ENCODE measurements around the gene SETD4.
"Not testable (repeated sequence)": the region's sequence is repeated elsewhere in the genome, so short reads cannot be mapped to it uniquely, and the experiment has no call there.

The SETD4 gene

DNA sequence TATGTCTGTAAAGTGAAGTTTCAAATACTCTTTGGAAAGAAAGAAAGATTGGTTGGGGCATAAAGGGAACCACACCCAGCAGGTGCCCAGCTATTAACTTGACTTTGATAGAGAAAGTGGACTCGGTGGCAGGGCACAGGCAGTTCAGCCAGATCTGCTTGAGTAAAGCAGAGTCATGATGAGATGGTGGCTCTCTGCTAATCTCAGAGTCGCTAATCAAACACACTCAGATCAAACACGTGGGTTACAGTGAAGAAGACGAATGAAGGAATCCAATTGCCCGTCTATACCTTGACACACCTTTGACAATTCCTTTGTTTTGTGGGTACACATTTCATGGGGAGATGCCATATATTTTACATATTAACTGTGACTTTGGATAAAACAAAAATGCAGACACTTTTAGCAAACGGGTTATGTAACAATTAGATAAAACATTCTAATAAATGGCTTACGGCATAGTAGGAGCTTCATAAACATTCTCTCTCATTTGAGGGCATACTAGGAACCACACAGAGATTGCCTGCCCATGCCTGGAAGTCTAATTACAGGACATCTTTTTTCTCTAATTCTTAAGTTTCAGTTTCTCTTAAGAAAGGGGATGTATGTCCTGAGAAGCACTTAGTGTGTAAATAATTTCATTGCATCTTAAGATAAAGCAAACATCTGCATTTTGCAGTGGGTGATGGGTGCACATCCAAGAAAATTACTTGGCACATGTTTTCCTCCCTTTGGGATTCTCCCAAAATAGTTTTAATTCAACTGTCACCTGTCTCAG lies 16.7 kb upstream of the SETD4 start:
- no peak for DNase-seq

DNA sequence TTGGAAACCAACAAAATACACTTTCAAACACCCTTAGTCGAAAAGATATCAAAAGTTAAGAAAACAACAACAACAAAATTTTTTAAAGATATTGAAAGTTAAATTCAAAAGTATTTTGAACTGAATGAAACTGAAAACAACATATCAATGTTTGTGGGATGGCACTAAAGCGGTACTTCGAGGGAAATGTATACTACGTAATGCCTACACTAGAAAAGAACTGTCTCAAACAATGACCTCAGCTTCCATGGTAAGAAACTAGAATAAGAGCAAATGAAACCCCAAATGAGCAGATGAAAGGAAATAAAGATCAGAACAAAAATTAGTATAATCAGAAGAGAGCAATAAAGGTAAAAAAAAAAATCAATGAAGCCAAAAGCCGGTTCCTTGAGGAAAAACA lies 15.6 kb upstream of the SETD4 start:
- no peak for DNase-seq

DNA sequence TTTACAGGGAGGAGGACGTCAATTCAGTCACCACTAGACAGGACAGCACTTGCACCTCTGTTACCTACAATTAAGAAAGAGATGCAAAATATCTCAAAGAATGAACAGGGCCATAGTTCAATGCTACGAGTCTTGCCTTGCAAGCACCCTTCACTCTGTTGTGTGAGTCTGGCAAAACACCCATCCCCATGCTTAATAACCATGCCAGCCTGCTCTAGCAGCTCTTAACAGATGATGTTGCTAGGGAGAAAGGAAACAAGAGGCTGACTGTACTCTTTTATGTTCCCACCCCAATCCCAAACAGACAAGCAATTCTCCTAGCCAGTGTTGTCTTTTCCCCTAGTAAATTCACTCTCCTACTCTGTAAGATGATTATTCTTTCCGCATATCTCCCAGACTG lies 14.8 kb upstream of the SETD4 start:
- DNase-seq = no peak

DNA sequence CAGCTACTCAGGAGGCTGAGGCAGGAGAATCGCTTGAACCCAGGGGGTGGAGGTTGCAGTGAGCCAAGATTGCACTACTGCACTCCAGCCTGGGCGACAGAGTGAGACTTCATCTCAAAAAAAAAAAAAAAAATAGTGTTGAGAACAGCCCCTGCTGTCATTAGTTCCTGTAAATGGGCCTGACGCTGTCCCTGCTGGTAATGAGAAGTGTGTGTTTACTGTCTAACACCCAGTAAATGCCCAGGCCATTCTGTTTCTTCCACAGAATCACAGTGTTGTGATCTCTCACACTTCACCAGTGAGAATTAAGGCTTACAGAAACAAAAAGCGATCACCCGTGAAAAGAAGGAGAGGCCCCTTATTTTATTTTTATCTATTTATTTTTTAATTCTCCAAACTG lies 13.6 kb upstream of the SETD4 start:
- DNase-seq = not testable (repeated sequence)

GRCh38 chr21:36073181-36073580 lies 12.9 kb upstream of the SETD4 start:
- DNase-seq = no peak

DNA sequence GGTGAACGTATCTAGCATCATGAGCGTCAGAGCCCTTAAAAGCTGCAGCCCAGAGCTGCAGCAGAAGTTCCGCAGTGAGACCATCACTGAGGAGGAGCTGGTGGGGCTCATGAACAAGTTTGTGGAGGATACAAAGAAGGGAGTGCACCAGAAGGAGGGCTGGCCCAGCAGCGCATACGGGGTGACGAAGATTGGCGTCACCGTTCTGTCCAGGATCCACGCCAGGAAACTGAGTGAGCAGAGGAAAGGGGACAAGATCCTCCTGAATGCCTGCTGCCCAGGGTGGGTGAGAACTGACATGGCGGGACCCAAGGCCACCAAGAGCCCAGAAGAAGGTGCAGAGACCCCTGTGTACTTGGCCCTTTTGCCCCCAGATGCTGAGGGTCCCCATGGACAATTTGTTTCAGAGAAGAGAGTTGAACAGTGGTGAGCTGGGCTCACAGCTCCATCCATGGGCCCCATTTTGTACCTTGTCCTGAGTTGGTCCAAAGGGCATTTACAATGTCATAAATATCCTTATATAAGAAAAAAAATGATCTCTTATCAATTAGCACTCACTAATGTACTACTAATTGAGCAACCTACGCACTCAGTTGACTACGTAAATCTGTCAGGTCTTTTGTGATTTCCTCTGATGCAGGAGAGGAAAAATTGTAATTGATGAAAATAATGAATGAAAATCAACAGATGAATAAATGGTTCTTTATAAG lies 12.3 kb upstream of the SETD4 start:
- no peak for DNase-seq

DNA sequence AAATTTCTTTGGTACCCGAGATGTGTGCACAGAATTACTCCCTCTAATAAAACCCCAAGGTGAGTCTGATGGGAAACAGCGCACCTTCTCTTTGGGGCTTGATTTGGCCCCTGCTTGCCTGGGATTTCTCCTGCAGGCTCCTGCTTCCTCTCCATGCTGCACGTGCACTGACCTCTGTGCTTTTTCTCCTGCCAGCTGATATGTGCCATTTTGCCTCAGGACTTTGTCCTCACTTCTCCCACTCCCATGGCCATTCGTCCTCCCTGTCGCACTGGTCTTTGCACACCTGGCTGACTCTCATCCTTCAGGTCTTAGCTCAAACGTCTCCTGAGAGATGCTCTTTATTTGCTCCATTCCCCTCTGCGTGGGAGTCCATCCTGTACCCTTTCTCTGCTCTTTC lies 10.7 kb upstream of the SETD4 start:
- DNase-seq = no peak

GRCh38 chr21:36069713-36070583 lies 9.6 kb upstream of the SETD4 start, which contains the start of gene CBR1:
Gene CBR1, plus strand, starts transcription at chr21:36070024. Its CDS starts 92 bp downstream, at chr21:36070116.
- peak; percentile 88 for DNase-seq

DNA sequence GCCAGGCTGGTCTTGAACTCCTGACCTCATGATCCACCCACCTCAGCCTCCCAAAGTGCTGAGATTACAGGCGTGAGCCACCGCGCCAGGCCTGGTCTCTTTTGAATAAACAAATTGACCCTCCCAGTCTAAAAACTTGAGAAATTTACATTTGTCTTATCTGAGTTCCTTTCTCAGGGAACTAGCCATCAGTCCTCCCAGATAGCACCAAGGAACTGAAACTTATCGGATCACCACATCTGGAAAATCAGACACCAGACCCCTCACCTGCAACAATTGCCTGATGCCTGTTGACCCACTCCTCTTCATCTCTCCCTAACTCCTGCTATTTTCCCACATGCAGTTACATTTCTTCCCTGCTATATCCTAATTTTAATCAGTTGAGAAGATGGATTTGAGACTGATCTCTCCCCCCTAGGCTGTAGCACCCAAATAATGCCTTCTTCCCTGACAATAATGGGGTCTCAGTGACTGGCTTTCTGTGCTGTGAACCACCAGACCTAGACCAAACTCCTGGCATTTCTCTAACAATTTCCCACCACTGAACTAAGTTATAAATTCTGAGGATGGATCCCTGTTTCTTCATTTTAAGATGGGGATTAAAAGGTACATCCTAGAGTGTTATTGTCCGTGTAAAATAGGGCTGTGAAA lies 8.5 kb upstream of the SETD4 start:
- no peak for DNase-seq

DNA sequence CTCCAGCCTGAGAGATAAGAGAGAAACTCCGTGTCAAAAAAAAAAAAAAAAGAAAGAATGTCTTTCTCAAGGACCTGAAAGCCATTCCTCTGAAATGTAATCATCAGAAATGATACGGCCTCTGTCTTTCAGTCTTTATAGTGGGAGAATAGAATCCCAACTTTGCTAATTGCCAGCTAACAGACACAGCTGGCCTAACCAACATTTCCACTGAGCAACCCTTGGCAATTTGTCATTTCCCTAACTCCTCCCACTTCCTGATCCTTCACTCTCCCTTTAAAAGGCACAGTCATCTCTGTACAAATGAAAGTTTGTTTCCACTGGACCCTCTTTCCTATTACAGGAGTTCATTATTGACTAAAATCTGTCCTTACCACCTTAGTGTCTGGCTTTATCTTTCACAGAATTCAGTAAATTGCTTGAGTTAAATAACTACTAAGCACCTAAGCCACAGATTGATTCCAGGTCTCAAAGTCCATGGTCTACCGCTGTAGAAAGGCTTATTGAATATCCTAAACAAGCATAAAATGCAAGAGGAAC lies 5.2 kb upstream of the SETD4 start:
- no peak for DNase-seq

- no peak for DNase-seq
Measured at GRCh38 chr21:36064085-36064460, 3.7 kb upstream of the SETD4 start.

DNA sequence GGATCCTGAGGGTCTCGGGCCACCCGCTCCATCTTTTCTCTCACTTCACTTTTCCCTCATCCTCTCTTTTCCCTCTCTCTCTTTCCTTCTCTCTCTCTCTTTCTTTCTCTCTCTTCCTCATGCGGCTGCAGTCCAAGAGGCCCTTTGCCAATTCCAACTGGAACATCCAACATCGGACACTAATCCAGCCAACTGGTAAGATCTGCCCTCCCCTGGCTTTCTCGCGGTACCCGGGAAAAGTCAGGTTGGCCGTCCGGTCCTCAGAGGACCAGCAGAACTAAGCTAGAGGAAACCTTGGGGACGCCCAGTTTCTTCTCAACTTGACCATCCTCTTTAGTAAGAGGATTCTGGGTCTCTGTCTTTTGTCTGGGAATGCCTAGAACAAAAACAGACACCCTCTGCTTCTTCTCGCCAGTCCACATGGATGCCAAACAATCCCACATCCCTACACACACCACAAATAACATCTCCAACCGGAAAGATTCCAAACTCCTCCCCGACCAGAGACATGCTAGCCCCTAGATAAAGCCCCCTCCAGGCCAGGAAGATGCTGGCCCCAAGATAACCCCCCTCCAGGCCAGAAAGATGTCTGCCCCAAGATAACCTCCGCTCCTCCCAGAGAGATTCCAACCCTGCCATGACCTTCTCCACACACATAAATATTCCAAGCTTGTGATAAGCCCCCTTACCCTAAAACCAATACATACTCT lies 3.2 kb upstream of the SETD4 start:
- DNase-seq = no peak

- no peak for DNase-seq
Measured at GRCh38 chr21:36061445-36061844, 1.1 kb upstream of the SETD4 start.

DNA sequence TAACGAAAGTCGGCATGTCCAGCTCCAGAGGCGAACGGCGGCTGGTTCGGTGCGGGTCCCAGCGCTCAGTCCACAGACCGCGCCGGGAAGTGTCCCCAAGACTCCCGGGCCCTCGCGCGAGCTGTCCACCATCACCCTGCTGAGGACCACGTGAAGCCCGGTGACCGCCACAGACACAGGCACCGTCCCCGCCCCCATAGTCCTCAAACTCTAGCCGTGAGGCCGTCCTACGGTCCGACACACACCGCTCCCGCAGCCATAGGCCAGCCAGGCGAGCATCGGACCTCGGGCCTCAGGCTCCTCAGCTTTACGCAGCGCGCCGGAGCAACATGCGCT lies 535 bp downstream of the SETD4 start:
- DNase-seq = no peak

- DNase-seq = no peak
Measured at GRCh38 chr21:36055551-36055950, 4.8 kb downstream of the SETD4 start.

DNA sequence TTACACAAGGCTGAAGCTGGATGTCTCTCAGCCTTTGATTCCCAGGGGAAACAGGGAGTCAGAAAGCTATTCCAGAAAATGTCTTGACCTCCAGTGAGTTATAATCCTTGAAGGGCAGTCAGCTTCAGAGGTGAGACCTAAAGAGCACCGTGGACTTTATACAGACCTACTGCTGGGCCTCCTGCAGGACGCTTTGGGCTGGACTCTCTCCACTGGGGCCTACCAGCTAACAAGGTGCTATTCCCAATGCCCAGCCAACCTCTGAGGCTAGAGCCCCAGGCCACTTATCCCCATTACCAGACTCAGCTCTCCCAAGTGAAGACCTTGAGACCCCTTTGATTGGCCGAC lies 6.6 kb downstream of the SETD4 start:
- no peak for DNase-seq

- no peak for DNase-seq
Measured at GRCh38 chr21:36052860-36053714, 7.2 kb downstream of the SETD4 start.

GRCh38 chr21:36048357-36048756 lies 12.0 kb downstream of the SETD4 start:
- no peak for DNase-seq

DNA sequence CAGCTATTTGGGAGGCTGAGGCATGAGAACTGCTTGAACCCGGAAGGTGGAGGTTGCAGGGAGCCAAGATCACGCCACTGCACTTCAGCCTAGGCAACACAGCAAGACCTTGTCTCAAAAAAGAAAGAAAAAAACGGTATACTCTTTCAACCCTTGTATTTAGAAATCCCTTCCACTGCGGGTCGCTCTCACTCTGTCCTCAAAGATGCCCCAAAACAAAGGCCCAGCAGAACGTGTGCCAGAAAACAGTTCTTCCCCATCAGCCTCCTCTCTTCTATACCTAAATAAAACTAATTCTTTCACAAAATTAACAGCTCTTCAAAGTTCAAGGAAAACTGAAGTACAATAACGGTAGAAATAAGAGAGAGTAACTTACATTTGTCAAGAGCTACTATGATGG lies 13.2 kb downstream of the SETD4 start:
- no peak for DNase-seq

DNA sequence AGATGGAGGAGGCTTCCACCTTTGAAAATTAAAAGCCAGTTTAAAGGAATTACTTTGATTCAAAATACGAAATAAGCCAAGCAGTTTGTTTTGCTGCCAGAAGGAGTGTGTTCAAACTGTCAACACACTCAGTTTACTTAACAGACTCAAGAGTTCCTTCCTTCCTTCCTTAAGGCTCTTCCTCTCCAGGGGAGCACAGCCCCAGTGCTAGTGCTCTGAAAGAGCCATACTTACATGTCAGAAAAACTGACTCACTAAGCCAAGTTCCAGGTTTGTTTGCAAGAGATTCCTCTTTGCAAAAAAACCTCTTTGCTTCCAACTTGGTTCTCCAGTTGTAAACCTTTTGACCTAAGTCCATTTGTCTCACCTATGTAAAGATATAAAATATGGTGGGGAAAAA lies 14.3 kb downstream of the SETD4 start:
- DNase-seq = no peak

DNA sequence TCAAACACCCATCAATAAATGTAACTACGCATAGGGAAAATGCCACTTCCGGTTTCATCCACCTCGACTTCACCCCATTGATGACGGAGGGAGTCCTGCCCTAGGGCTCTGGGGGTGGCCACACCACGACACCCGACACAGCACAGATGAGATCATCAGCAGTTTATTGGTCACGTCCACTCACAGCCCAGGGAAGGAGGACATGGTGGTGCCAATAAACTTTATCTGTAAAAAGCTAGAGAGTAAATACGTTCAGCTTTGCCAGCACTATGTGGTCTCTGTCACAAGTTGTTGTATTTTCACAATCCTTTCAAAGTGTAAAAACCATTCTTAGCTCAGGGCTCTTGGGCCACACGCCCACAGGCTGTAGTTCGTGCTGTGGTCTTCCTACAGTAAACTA lies 16.3 kb downstream of the SETD4 start:
- no peak for DNase-seq

Measured in stimulated activated CD4-positive, alpha-beta T cell treated with anti-CD3 and anti-CD28 coated beads, Interleukin-4, amount 100 ng/mL, for 1 hour (primary cell).